Endodermal cell (in vitro differentiated cells): ENCODE results near the gene KCNJ14. TPM values are rescaled to one million over a fixed set of nuclear protein-coding genes. Genes with fewer than 3 reads are reported as not detected.
A peak's percentile ranks its signal among the peaks of the same experiment; 100 is the strongest.

ENCODE experiments used
- DNase-seq: peaks from one replicate; pipeline ENCODE4 v3.0.0-alpha.2; 2017
- H3K27ac ChIP-seq: 2 replicates; pipeline ENCODE4 v1.5.1; 2013; ENCODE audit warnings: mild to moderate bottlenecking, low read depth, low read length, moderate library complexity
- H3K27me3 ChIP-seq: 2 replicates; pipeline ENCODE4 v1.6.1; 2013; ENCODE audit warnings: mild to moderate bottlenecking, low read length, moderate library complexity; ENCODE audit not compliant: insufficient read depth, control insufficient read depth, poor library complexity, severe bottlenecking
- H3K36me3 ChIP-seq: 2 replicates; pipeline ENCODE4 v1.7.0; 2013; ENCODE audit warnings: mild to moderate bottlenecking, low read length, moderate library complexity; ENCODE audit not compliant: control insufficient read depth, insufficient read depth
- H3K4me1 ChIP-seq: one replicate; pipeline ENCODE4 v1.7.0; 2013; ENCODE audit warnings: low read length; ENCODE audit not compliant: control insufficient read depth, insufficient read depth
- H3K4me3 ChIP-seq: 2 replicates; pipeline ENCODE4 v1.5.1; 2013; ENCODE audit warnings: mild to moderate bottlenecking, low read length, moderate library complexity
- H3K9ac ChIP-seq: 2 replicates; pipeline ENCODE4 v1.6.1; 2013; ENCODE audit warnings: mild to moderate bottlenecking, low read length, moderate library complexity; ENCODE audit not compliant: poor library complexity, severe bottlenecking; ENCODE audit errors: extremely low read depth
- H3K9me3 ChIP-seq: 2 replicates; pipeline ENCODE4 v1.6.1; 2013; ENCODE audit warnings: mild to moderate bottlenecking, low read length, moderate library complexity; ENCODE audit not compliant: control insufficient read depth
- H3K27ac Mint-ChIP-seq: 2 replicates; pipeline ENCODE4 v1.8.0; 2020; ENCODE audit warnings: mixed read lengths
- H3K27me3 Mint-ChIP-seq: 2 replicates; pipeline ENCODE4 v1.8.0; 2021; ENCODE audit warnings: mild to moderate bottlenecking, mixed read lengths; ENCODE audit not compliant: insufficient read depth
- H3K36me3 Mint-ChIP-seq: 2 replicates; pipeline ENCODE4 v1.8.0; 2020; ENCODE audit warnings: low read depth, mixed read lengths
- H3K4me1 Mint-ChIP-seq: 2 replicates; pipeline ENCODE4 v1.8.0; 2020; ENCODE audit warnings: mixed read lengths
- H3K4me3 Mint-ChIP-seq: 2 replicates; pipeline ENCODE4 v1.8.0; 2020; ENCODE audit warnings: mild to moderate bottlenecking, moderate library complexity, mixed read lengths
- H3K9me3 Mint-ChIP-seq: 2 replicates; pipeline ENCODE4 v1.8.0; 2020; ENCODE audit warnings: mild to moderate bottlenecking, mixed read lengths
- WGBS, 2 experiments: methylation state at CpG; one replicate each; pipeline versions ENCODE4 v1.1.5 to v1.1.7; 2013; ENCODE audit warnings: missing lambda C conversion rate in 2 of 2, mixed read lengths in 1 of 2; ENCODE audit not compliant: insufficient coverage in 1 of 2, insufficient read length in 1 of 2; 5-methylcytosine and 5-hydroxymethylcytosine counted together
- long read RNA-seq, 4 experiments: library from polyadenylated mRNA in 2 of 4; library from RNA in 1 of 4; library from capped mRNA in 1 of 4; stranded (forward) in 3 of 4; unstranded in 1 of 4; transcript quantifications; one replicate each; pipeline ENCODE4 v2.0.0, GENCODE V29; 2020 to 2021; ENCODE audit warnings: inconsistent platforms in 1 of 4
- polyA plus RNA-seq, 2 experiments: library from polyadenylated mRNA; stranded (reverse); fragments of 50-300 nt; gene quantifications; one replicate each; pipeline ENCODE4 v1.2.3, GENCODE V29; 2013
- total RNA-seq, 2 donors: library from RNA; stranded (reverse); fragmentation: NEBNext Ultra II Directional in 1 of 2; extraction: Animal tissue kit (Norgen Biotek cat#: 25700) in 1 of 2; gene quantifications; 2 replicates in 1 of 2; 3 replicates in 1 of 2; pipeline ENCODE4 v1.2.1, GENCODE V29; 2021
- TF ChIP-seq, protein P1 (sequence below): fragments of 200-600 bp; sonication (generic); conservative IDR thresholded peaks from 2 replicates; pipeline ENCODE4 v1.5.0; 2021; ENCODE audit warnings: antibody characterized with exemption, mild to moderate bottlenecking

Gene KCNJ14
- total RNA-seq, result 1 to 10 TPM in 1 of 2 donors, under 1 TPM in 1; 0.73 to 1.1 TPM
- polyA plus RNA-seq (2013, experiment 1 of 2), result 0.43 TPM
- polyA plus RNA-seq (2013, experiment 2 of 2), result 0.62 TPM
- long read RNA-seq, experiment 1, result 0 reads
- long read RNA-seq, experiment 2, partial matches to known transcripts, result 0 of 2 reads
- long read RNA-seq, experiment 2, other reads (novel, unspliced or antisense), result 2 of 2 reads
- long read RNA-seq, experiment 3, partial matches to known transcripts, result 0 of 2 reads
- long read RNA-seq, experiment 3, other reads (novel, unspliced or antisense), result 2 of 2 reads
- long read RNA-seq, experiment 4, result 0 reads

- Histone ChIP-seq H3K36me3 (peaks cover 48% of the 10 kb centered on the region), H3K27me3 (no peaks in the 10 kb centered on the region), H3K4me3 (no peak within 1 kb of the TSS), H3K9ac (no peak within 1 kb of the TSS), H3K9me3 (no peaks in the 10 kb centered on the region), H3K4me1 (no peaks in the 10 kb centered on the region), H3K27ac (no peak within 1 kb of the TSS)
- WGBS, 2 experiments, result 93 to 98% methylated on average over 11 to 16 of the region's 16 CpGs
- no peaks in the 10 kb centered on the region for H3K9me3 Mint-ChIP-seq
- no peaks in the 10 kb centered on the region for H3K4me1 Mint-ChIP-seq
- peak within 1 kb of the TSS; percentile 64 for H3K27ac Mint-ChIP-seq
- peak; percentile 35 for DNase-seq
- TF ChIP-seq, protein P1, sequence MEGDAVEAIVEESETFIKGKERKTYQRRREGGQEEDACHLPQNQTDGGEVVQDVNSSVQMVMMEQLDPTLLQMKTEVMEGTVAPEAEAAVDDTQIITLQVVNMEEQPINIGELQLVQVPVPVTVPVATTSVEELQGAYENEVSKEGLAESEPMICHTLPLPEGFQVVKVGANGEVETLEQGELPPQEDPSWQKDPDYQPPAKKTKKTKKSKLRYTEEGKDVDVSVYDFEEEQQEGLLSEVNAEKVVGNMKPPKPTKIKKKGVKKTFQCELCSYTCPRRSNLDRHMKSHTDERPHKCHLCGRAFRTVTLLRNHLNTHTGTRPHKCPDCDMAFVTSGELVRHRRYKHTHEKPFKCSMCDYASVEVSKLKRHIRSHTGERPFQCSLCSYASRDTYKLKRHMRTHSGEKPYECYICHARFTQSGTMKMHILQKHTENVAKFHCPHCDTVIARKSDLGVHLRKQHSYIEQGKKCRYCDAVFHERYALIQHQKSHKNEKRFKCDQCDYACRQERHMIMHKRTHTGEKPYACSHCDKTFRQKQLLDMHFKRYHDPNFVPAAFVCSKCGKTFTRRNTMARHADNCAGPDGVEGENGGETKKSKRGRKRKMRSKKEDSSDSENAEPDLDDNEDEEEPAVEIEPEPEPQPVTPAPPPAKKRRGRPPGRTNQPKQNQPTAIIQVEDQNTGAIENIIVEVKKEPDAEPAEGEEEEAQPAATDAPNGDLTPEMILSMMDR, result no peak
- H3K36me3 Mint-ChIP-seq, result peaks cover 46% of the 10 kb centered on the region
- H3K4me3 Mint-ChIP-seq, result no peak within 1 kb of the TSS
- no peaks in the 10 kb centered on the region for H3K27me3 Mint-ChIP-seq
These were observed at the start of gene KCNJ14 for GRCh38 chr19:48455171-48455907. Gene KCNJ14, plus strand, starts transcription at chr19:48455574. Its CDS starts 6,151 bp downstream, at chr19:48461725.

DNA sequence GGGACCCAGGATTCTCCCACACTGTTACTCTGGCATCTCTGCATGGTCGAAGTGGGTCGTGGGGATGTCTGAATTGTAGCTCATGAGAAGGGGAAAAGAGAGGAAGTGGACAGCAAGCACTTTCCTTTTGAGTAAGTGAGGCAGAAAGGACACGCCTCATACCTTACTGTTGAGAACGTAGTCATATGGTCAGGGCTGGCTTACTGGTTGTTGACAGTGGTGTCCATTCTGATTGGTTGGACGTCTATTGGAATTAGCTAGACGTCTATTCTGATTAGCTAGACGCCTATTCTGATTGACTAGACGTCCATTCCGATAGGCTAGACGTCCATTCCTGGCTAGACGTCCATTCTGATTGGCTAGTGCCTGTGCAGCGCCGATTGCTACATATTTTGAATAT is 49.5 kb upstream of the KCNJ14 start:
- Mint-ChIP-seq H3K27me3 (peaks cover 8% of the 10 kb centered on the region), H3K4me1 (peaks cover 5% of the 10 kb centered on the region), H3K27ac (no peak overlapping the region), H3K9me3 (no peaks in the 10 kb centered on the region), H3K36me3 (no peaks in the 10 kb centered on the region), H3K4me3 (no peak overlapping the region)
- Histone ChIP-seq H3K9me3 (no peaks in the 10 kb centered on the region), H3K36me3 (no peaks in the 10 kb centered on the region), H3K27ac (no peak overlapping the region), H3K4me3 (no peak overlapping the region), H3K4me1 (no peaks in the 10 kb centered on the region), H3K27me3 (no peaks in the 10 kb centered on the region), H3K9ac (no peak overlapping the region)
- WGBS, 2 experiments, result 89 to 92% methylated on average over 13 of the region's 13 CpGs
- no peak for DNase-seq
- TF ChIP-seq, protein P1, result no peak

DNA sequence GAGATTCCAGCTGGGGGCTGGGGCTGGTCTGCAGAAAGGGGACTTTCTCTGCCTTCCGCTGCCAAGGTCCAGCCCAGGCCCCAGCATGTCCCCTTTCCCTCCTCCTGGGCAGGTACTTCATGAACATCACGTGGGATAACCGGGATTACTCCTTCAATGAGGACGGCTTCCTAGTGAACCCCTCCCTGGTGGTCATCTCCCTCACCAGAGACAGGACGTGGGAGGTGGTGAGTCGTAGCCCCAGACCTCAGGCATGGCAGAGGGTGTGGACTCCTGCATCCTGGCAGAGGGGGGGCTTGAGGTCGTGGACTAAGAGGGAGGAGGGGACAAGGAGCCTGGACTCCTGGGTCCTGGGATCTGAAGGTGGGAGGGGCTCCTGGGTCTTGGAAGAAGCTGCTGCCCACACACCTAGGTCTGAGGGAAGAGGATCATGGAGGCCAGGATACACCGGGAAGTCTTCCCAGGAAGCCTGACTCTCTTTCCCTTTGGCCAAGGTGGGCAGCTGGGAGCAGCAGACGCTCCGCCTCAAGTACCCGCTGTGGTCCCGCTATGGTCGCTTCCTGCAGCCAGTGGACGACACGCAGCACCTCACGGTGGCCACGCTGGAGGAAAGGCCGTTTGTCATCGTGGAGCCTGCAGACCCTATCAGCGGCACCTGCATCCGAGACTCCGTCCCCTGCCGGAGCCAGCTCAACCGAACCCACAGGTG is 41.3 kb upstream of the KCNJ14 start:
- no peak overlapping the region for H3K9ac ChIP-seq
- peak; percentile 80 for DNase-seq
- no peaks in the 10 kb centered on the region for H3K36me3 ChIP-seq
- Mint-ChIP-seq H3K4me1 (peaks cover 13% of the 10 kb centered on the region), H3K9me3 (no peaks in the 10 kb centered on the region), H3K27ac (peak overlapping the region; percentile 91), H3K36me3 (no peaks in the 10 kb centered on the region), H3K4me3 (peak overlapping the region; percentile 68), H3K27me3 (peaks cover 4% of the 10 kb centered on the region)
- no peaks in the 10 kb centered on the region for H3K4me1 ChIP-seq
- H3K9me3 ChIP-seq, result no peaks in the 10 kb centered on the region
- TF ChIP-seq, protein P1, result no peak
- WGBS, 2 experiments, result 60 to 81% methylated on average over 18 to 24 of the region's 24 CpGs
- no peak overlapping the region for H3K27ac ChIP-seq
- peak overlapping the region; percentile 72 for H3K4me3 ChIP-seq
- no peaks in the 10 kb centered on the region for H3K27me3 ChIP-seq
